Activated T-helper 2 cell treated with anti-CD3 and anti-CD28 coated beads, Interferon-gamma antibody, Interleukin-2, Interleukin-4, amounts not matched to agents 10 μg/mL and 5 μg/mL and 100 μg/mL, durations not matched to agents 14 hours and 24 hours and 36 hours (primary cell): Measurements from ENCODE around the gene OOSP4B. TPM values are rescaled to one million over a fixed set of nuclear protein-coding genes. Genes with fewer than 3 reads are reported as not detected.
"Not testable (repeated sequence)": the region's sequence is repeated elsewhere in the genome, so short reads cannot be mapped to it uniquely, and the experiment has no call there.

Experiments
- DNase-seq: peaks from one replicate; pipeline ENCODE4 v3.0.0; 2021; ENCODE audit warnings: low spot score
- H3K27ac Mint-ChIP-seq: one replicate; pipeline ENCODE4 v1.8.0; 2021; ENCODE audit warnings: mixed read lengths
- H3K27me3 Mint-ChIP-seq: one replicate; pipeline ENCODE4 v1.8.0; 2021; ENCODE audit warnings: low read depth, mixed read lengths
- H3K36me3 Mint-ChIP-seq: one replicate; pipeline ENCODE4 v1.8.0; 2021; ENCODE audit warnings: low read depth, mixed read lengths
- H3K4me1 Mint-ChIP-seq: one replicate; pipeline ENCODE4 v1.8.0; 2021; ENCODE audit warnings: low read depth, mixed read lengths
- H3K4me3 Mint-ChIP-seq: one replicate; pipeline ENCODE4 v1.8.0; 2021; ENCODE audit warnings: low read depth, mild to moderate bottlenecking, moderate library complexity, mixed read lengths
- H3K9me3 Mint-ChIP-seq: one replicate; pipeline ENCODE4 v1.8.0; 2021; ENCODE audit warnings: mixed read lengths
- intact Hi-C: fragments of 100-400 bp; cut with micrococcal nuclease; formaldehyde crosslinking; loops from one replicate; pipeline ENCODE4 v1.15.1; 2023
- total RNA-seq: library from RNA; stranded (reverse); gene quantifications from 2 replicates; pipeline ENCODE4 v1.2.3, GENCODE V29; 2022

The OOSP4B gene
- total RNA-seq = not detected in 2 replicates

- H3K4me1 Mint-ChIP-seq = no peaks in the 10 kb centered on the region
- H3K9me3 Mint-ChIP-seq = no peaks in the 10 kb centered on the region
- intact Hi-C loops = no loop called here
- DNase-seq = no peak
- H3K27me3 Mint-ChIP-seq = peaks cover 1% of the 10 kb centered on the region
- H3K36me3 Mint-ChIP-seq = no peaks in the 10 kb centered on the region
- H3K27ac Mint-ChIP-seq = no peak within 1 kb of the TSS
- H3K4me3 Mint-ChIP-seq = no peak within 1 kb of the TSS
Observed at GRCh38 chr11:60016881-60017280, at the start of gene OOSP4B. OOSP4B (plus strand) TSS chr11:60017181.

- H3K4me3 Mint-ChIP-seq = no peak overlapping the region
- DNase-seq = no peak
- intact Hi-C loops = no loop called here
- no peaks in the 10 kb centered on the region for H3K4me1 Mint-ChIP-seq
- H3K27me3 Mint-ChIP-seq = peaks cover 1% of the 10 kb centered on the region
- no peak overlapping the region for H3K27ac Mint-ChIP-seq
- no peaks in the 10 kb centered on the region for H3K9me3 Mint-ChIP-seq
- H3K36me3 Mint-ChIP-seq = no peaks in the 10 kb centered on the region
Observed at GRCh38 chr11:59967677-59968394, 49.1 kb upstream of the OOSP4B start.

GRCh38 chr11:59968395-59968783 is 48.6 kb upstream of the OOSP4B start:
- Mint-ChIP-seq H3K9me3 (no peaks in the 10 kb centered on the region), H3K27me3 (peaks cover 1% of the 10 kb centered on the region), H3K27ac (no peak overlapping the region), H3K4me3 (no peak overlapping the region), H3K4me1 (no peaks in the 10 kb centered on the region), H3K36me3 (no peaks in the 10 kb centered on the region)
- intact Hi-C loops = no loop called here
- no peak for DNase-seq

- Mint-ChIP-seq H3K4me3 (no peak overlapping the region), H3K4me1 (no peaks in the 10 kb centered on the region), H3K36me3 (no peaks in the 10 kb centered on the region), H3K9me3 (no peaks in the 10 kb centered on the region), H3K27me3 (no peaks in the 10 kb centered on the region), H3K27ac (no peak overlapping the region)
- intact Hi-C loops = no loop called here
- DNase-seq = no peak
Observed at GRCh38 chr11:59973097-59973496, 43.9 kb upstream of the OOSP4B start.

DNA sequence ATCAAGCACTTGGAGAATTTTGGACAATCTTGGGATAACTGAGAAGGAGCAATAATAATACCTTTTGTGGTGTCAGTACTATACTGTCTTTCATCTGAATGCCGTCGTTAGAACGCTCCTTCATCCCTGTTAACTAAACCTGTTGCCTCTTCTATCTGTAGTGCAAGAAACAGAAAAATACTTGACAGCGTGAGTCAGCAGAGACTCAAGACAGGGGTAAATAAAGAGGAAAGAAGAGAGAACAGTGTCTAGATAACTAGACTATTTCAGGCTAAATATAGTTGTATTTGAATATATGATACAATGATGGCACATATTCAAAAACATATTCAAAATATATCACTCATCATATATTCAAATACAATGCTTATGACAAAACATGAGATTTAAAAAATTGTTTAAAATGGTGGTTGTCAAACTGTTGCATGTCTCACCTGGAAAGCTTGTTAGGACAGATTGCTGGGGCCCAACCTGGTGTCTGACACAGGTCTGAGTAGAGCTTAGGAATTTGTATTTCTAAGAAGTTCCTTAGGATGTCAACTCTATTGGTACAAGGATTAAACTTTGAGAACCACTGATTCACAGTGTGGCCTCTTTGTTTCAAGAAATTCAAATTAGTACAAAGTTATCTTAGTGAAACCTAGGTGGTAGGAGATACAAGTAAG is 35.7 kb upstream of the OOSP4B start:
- Mint-ChIP-seq H3K36me3 (no peaks in the 10 kb centered on the region), H3K9me3 (no peaks in the 10 kb centered on the region), H3K27me3 (no peaks in the 10 kb centered on the region), H3K4me1 (no peaks in the 10 kb centered on the region), H3K4me3 (no peak overlapping the region), H3K27ac (no peak overlapping the region)
- intact Hi-C loops = no loop called here
- no peak for DNase-seq

DNA sequence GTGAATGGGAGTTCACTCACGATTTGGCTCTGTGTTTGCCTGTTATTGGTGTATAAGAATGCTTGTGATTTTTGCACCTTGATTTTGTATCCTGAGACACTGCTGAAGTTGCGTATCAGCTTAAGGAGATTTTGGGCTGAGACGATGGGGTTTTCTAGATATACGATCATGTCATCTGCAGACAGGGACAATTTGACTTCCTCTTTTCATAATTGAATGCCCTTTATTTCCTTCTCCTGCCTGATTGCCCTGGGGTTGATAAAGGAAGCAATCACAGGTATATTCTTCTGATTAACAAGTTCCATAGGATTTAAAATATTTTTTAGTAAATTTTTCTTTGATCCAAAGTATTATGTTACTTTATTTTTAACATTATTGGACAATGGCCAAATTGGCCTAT is 34.9 kb upstream of the OOSP4B start:
- H3K36me3 Mint-ChIP-seq, intact Hi-C loops, H3K4me1 Mint-ChIP-seq, H3K27me3 Mint-ChIP-seq, DNase-seq, H3K4me3 Mint-ChIP-seq, H3K9me3 Mint-ChIP-seq, H3K27ac Mint-ChIP-seq: not testable (repeated sequence)

DNA sequence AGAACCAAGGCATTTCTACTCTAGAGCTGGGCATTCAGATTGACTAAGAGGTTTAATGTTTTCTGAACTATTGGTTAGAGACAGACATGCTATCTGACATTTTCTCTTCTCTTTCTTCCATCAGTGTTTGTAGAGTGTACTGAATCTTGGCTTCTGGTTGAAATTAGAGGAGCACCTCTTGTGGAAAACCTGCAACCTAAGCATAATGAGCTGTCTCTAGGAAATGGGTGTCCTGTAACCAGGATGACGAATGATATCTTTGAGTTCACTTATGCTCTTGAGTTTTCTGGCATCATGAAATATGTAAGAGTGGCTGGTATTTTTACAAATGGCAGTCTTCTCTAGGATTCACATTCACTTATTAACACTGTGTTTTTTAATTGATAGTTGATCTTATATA is 33.8 kb upstream of the OOSP4B start:
- no peaks in the 10 kb centered on the region for H3K4me1 Mint-ChIP-seq

GRCh38 chr11:59984368-59984767 is 32.6 kb upstream of the OOSP4B start:
- Mint-ChIP-seq H3K9me3 (no peaks in the 10 kb centered on the region), H3K36me3 (no peaks in the 10 kb centered on the region), H3K27ac (no peak overlapping the region), H3K27me3 (no peaks in the 10 kb centered on the region), H3K4me1 (no peaks in the 10 kb centered on the region), H3K4me3 (no peak overlapping the region)
- DNase-seq = no peak
- intact Hi-C loops = no loop called here

More for the DNA sequence above, 33.8 kb upstream of the OOSP4B start:
- Mint-ChIP-seq H3K36me3 (no peaks in the 10 kb centered on the region), H3K4me3 (no peak overlapping the region), H3K27me3 (no peaks in the 10 kb centered on the region), H3K27ac (no peak overlapping the region), H3K9me3 (no peaks in the 10 kb centered on the region)
- intact Hi-C loops = no loop called here
- DNase-seq = no peak

GRCh38 chr11:59990421-59990820 is 26.6 kb upstream of the OOSP4B start:
- Mint-ChIP-seq H3K9me3 (peaks cover 14% of the 10 kb centered on the region), H3K4me3 (no peak overlapping the region), H3K27me3 (no peaks in the 10 kb centered on the region), H3K27ac (no peak overlapping the region), H3K36me3 (no peaks in the 10 kb centered on the region), H3K4me1 (no peaks in the 10 kb centered on the region)
- intact Hi-C loops = no loop called here
- no peak for DNase-seq

- Mint-ChIP-seq H3K9me3 (peaks cover 14% of the 10 kb centered on the region), H3K27me3 (no peaks in the 10 kb centered on the region), H3K4me3 (no peak overlapping the region), H3K4me1 (no peaks in the 10 kb centered on the region), H3K27ac (no peak overlapping the region), H3K36me3 (no peaks in the 10 kb centered on the region)
- intact Hi-C loops = no loop called here
- DNase-seq = no peak
Observed at GRCh38 chr11:59992425-59992824, 24.6 kb upstream of the OOSP4B start.

- no peak for DNase-seq
- Mint-ChIP-seq H3K27ac (no peak overlapping the region), H3K4me1 (no peaks in the 10 kb centered on the region), H3K9me3 (no peaks in the 10 kb centered on the region), H3K36me3 (no peaks in the 10 kb centered on the region), H3K4me3 (no peak overlapping the region), H3K27me3 (peaks cover 2% of the 10 kb centered on the region)
- intact Hi-C loops = no loop called here
Observed at GRCh38 chr11:59997800-59998199, 19.2 kb upstream of the OOSP4B start.

- no peaks in the 10 kb centered on the region for H3K9me3 Mint-ChIP-seq
- no peaks in the 10 kb centered on the region for H3K4me1 Mint-ChIP-seq
- intact Hi-C loops = no loop called here
- no peak for DNase-seq
- no peak overlapping the region for H3K4me3 Mint-ChIP-seq
- no peaks in the 10 kb centered on the region for H3K36me3 Mint-ChIP-seq
- H3K27ac Mint-ChIP-seq = no peak overlapping the region
- H3K27me3 Mint-ChIP-seq = peaks cover 3% of the 10 kb centered on the region
Observed at GRCh38 chr11:59999691-60000090, 17.3 kb upstream of the OOSP4B start.

- no peaks in the 10 kb centered on the region for H3K9me3 Mint-ChIP-seq
- DNase-seq = no peak
- no peak overlapping the region for H3K4me3 Mint-ChIP-seq
- no peaks in the 10 kb centered on the region for H3K36me3 Mint-ChIP-seq
- H3K27me3 Mint-ChIP-seq = peaks cover 3% of the 10 kb centered on the region
- H3K27ac Mint-ChIP-seq = no peak overlapping the region
- intact Hi-C loops = no loop called here
- H3K4me1 Mint-ChIP-seq = peaks cover under 1% of the 10 kb centered on the region
Observed at GRCh38 chr11:60003729-60004128, 13.3 kb upstream of the OOSP4B start.
